ENCODE data around the gene RHBDL3. TPM values are rescaled to one million over a fixed set of nuclear protein-coding genes. Genes with fewer than 3 reads are reported as not detected.

RHBDL3 gene
- total and polyA plus RNA-seq, 10 of the 15 experiments (the other 5 are each of a cell fraction or from before 2014, with no cell fraction given), result 0.04 to 0.24 (median 0.04) TPM; not detected in 5

- in situ Hi-C loops (cut with MboI), result no loop called here
- Histone ChIP-seq H3K27me3 (replicated peaks in 1 of 2; ENCODE audit: control insufficient read depth in 2 of 2, insufficient read depth in 2 of 2, low read length in 1 of 2) (peaks cover 0 to 2% of the 10 kb centered on the region in 2 experiments; a peak in 1 of 4 replicates), H3K9me3 (replicated peaks; ENCODE audit: control insufficient read depth, insufficient read depth, low read length) (no peaks in the 10 kb centered on the region), H3K36me3 (ENCODE audit: control insufficient read depth in 2 of 2, insufficient read depth in 2 of 2, low read length in 1 of 2) (no peaks in the 10 kb centered on the region), H3K79me2 (ENCODE audit: control insufficient read depth, insufficient read depth, low read length) (no peaks in the 10 kb centered on the region), H3K4me3 (no peak overlapping the region), H3K27ac (ENCODE audit: control insufficient read depth, insufficient read depth) (no peak overlapping the region), H3K4me1 (ENCODE audit: control insufficient read depth, insufficient read depth, low read length) (peaks cover 7% of the 10 kb centered on the region), H3K9ac (ENCODE audit: control insufficient read depth, insufficient read depth, low read length) (no peak overlapping the region), H2AFZ (ENCODE audit: control insufficient read depth, low read depth, low read length) (no peak overlapping the region), H4K20me1 (ENCODE audit: control insufficient read depth, insufficient read depth) (no peaks in the 10 kb centered on the region; the same call in 1 of the 2 replicates), H3K4me2 (ENCODE audit: control insufficient read depth, insufficient read depth) (no peak overlapping the region)
- ChIA-PET CTCF (no interaction called here), SMC1A (ENCODE audit: uncharacterized antibody, unreplicated experiment) (interaction anchor here (0.6 kb wide), 1 partner anchor 147 kb away, joined by 3 read pairs; no protein-coding TSS in a partner anchor), RAD21 (ENCODE audit: unreplicated experiment) (no interaction called here), POLR2A (no interaction called here)
- TF ChIP-seq RBBP5 (conservative IDR thresholded peaks at IDR 0.05) (no peak), NR2F1 (conservative IDR thresholded peaks at IDR 0.05) (no peak), SREBF1 (IDR thresholded peaks at IDR 0.05; ENCODE audit: low read length) (no peak), KLF5 (IDR thresholded peaks at IDR 0.05; ENCODE audit: partially characterized antibody) (no peak), YY1 (IDR thresholded peaks at IDR 0.05; ENCODE audit: low read depth, low read length) (no peak), SP1 (IDR thresholded peaks at IDR 0.05; ENCODE audit: low read depth, low read length) (no peak), LARP7 (IDR thresholded peaks at IDR 0.05) (no peak), SIX5 (IDR thresholded peaks at IDR 0.05; ENCODE audit: low read depth, low read length, severe bottlenecking) (no peak), CHD1 (IDR thresholded peaks at IDR 0.05; ENCODE audit: low read depth, low read length) (no peak), MEF2B (IDR thresholded peaks at IDR 0.05; ENCODE audit: partially characterized antibody, poor library complexity, severe bottlenecking) (no peak), IKZF2 (IDR thresholded peaks at IDR 0.05) (no peak), JUNB (IDR thresholded peaks at IDR 0.05) (no peak), HDGF (IDR thresholded peaks at IDR 0.05) (no peak), BRCA1 (IDR thresholded peaks at IDR 0.05; ENCODE audit: low read depth, low read length) (no peak), SMAD1 (IDR thresholded peaks at IDR 0.05; ENCODE audit: low read depth, partially characterized antibody) (no peak), POLR2AphosphoS2 (IDR thresholded peaks at IDR 0.05; ENCODE audit: low read depth, low read length) (no peak), SMC3 (IDR thresholded peaks at IDR 0.05; ENCODE audit: borderline replicate concordance, low read length) (no peak)
- TF ChIP-seq, protein P1, sequence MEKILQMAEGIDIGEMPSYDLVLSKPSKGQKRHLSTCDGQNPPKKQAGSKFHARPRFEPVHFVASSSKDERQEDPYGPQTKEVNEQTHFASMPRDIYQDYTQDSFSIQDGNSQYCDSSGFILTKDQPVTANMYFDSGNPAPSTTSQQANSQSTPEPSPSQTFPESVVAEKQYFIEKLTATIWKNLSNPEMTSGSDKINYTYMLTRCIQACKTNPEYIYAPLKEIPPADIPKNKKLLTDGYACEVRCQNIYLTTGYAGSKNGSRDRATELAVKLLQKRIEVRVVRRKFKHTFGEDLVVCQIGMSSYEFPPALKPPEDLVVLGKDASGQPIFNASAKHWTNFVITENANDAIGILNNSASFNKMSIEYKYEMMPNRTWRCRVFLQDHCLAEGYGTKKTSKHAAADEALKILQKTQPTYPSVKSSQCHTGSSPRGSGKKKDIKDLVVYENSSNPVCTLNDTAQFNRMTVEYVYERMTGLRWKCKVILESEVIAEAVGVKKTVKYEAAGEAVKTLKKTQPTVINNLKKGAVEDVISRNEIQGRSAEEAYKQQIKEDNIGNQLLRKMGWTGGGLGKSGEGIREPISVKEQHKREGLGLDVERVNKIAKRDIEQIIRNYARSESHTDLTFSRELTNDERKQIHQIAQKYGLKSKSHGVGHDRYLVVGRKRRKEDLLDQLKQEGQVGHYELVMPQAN (conservative IDR thresholded peaks at IDR 0.05), result no peak
- TF ChIP-seq, protein P2, sequence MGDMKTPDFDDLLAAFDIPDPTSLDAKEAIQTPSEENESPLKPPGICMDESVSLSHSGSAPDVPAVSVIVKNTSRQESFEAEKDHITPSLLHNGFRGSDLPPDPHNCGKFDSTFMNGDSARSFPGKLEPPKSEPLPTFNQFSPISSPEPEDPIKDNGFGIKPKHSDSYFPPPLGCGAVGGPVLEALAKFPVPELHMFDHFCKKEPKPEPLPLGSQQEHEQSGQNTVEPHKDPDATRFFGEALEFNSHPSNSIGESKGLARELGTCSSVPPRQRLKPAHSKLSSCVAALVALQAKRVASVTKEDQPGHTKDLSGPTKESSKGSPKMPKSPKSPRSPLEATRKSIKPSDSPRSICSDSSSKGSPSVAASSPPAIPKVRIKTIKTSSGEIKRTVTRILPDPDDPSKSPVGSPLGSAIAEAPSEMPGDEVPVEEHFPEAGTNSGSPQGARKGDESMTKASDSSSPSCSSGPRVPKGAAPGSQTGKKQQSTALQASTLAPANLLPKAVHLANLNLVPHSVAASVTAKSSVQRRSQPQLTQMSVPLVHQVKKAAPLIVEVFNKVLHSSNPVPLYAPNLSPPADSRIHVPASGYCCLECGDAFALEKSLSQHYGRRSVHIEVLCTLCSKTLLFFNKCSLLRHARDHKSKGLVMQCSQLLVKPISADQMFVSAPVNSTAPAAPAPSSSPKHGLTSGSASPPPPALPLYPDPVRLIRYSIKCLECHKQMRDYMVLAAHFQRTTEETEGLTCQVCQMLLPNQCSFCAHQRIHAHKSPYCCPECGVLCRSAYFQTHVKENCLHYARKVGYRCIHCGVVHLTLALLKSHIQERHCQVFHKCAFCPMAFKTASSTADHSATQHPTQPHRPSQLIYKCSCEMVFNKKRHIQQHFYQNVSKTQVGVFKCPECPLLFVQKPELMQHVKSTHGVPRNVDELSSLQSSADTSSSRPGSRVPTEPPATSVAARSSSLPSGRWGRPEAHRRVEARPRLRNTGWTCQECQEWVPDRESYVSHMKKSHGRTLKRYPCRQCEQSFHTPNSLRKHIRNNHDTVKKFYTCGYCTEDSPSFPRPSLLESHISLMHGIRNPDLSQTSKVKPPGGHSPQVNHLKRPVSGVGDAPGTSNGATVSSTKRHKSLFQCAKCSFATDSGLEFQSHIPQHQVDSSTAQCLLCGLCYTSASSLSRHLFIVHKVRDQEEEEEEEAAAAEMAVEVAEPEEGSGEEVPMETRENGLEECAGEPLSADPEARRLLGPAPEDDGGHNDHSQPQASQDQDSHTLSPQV (IDR thresholded peaks at IDR 0.05), result no peak
- TF ChIP-seq, protein P3, sequence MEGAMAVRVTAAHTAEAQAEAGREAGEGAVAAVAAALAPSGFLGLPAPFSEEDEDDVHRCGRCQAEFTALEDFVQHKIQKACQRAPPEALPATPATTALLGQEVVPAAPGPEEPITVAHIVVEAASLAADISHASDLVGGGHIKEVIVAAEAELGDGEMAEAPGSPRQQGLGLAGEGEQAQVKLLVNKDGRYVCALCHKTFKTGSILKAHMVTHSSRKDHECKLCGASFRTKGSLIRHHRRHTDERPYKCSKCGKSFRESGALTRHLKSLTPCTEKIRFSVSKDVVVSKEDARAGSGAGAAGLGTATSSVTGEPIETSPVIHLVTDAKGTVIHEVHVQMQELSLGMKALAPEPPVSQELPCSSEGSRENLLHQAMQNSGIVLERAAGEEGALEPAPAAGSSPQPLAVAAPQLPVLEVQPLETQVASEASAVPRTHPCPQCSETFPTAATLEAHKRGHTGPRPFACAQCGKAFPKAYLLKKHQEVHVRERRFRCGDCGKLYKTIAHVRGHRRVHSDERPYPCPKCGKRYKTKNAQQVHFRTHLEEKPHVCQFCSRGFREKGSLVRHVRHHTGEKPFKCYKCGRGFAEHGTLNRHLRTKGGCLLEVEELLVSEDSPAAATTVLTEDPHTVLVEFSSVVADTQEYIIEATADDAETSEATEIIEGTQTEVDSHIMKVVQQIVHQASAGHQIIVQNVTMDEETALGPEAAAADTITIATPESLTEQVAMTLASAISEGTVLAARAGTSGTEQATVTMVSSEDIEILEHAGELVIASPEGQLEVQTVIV (IDR thresholded peaks at IDR 0.05; ENCODE audit: borderline replicate concordance, partially characterized antibody), result no peak
- intact Hi-C loops (cut with micrococcal nuclease; ENCODE audit: unreplicated experiment), result no loop called here
- BruUV-seq (replicated peaks), result no TSS peak
- DNase-seq (ENCODE audit: low read depth, low spot score) (no peak), ATAC-seq (no peak), FAIRE-seq (no peak)
- 63% methylated on average over 2 of the region's 2 CpGs for WGBS (ENCODE audit: insufficient coverage, insufficient replicate concordance, low lambda C conversion rate, missing lambda C conversion rate)
Observed at GRCh38 chr17:32297424-32297823, 31.8 kb downstream of the RHBDL3 start.
